Natural killer cell treated with Interleukin-12 subunit alpha and Interleukin-12 subunit beta and Interleukin-15 and Interleukin-18, amount 100 ng/mL, for 72 hours (primary cell): Measurements from ENCODE around the gene TLL2. TPM values are rescaled to one million over a fixed set of nuclear protein-coding genes. Genes with fewer than 3 reads are reported as not detected.

Experiments used
- ATAC-seq, 2 donors: fragments of 150-1000 bp; cut with Tn5 transposase in 1 of 2; sonication (Bioruptor Pico), chemical (Tn5 transposase) in 1 of 2; 2 replicates each; pipeline ENCODE4 v1.10.0; 2021
- DNase-seq: peaks from one replicate; pipeline ENCODE4 v3.0.0; 2022; ENCODE audit warnings: low spot score
- H3K27ac Mint-ChIP-seq, 2 donors: 1 replicate in 1 of 2; 2 replicates in 1 of 2; pipeline ENCODE4 v1.8.0; 2022; ENCODE audit warnings: mixed read lengths in 2 of 2, mild to moderate bottlenecking in 1 of 2, moderate library complexity in 1 of 2
- H3K27me3 Mint-ChIP-seq, 2 donors: 1 replicate in 1 of 2; 2 replicates in 1 of 2; pipeline ENCODE4 v1.8.0; 2022; ENCODE audit warnings: mixed read lengths in 2 of 2
- H3K36me3 Mint-ChIP-seq: one replicate; pipeline ENCODE4 v1.8.0; 2022; ENCODE audit warnings: mixed read lengths
- H3K4me1 Mint-ChIP-seq, 2 donors: 1 replicate in 1 of 2; 2 replicates in 1 of 2; pipeline ENCODE4 v1.8.0; 2022; ENCODE audit warnings: low read depth in 2 of 2, mixed read lengths in 2 of 2, mild to moderate bottlenecking in 1 of 2
- H3K4me3 Mint-ChIP-seq: one replicate; pipeline ENCODE4 v1.8.0; 2022; ENCODE audit warnings: mixed read lengths
- H3K9me3 Mint-ChIP-seq: 2 replicates; pipeline ENCODE4 v1.8.0; 2022; ENCODE audit warnings: mixed read lengths
- total RNA-seq, 2 donors: library from RNA; stranded (reverse); gene quantifications; one replicate each; pipeline ENCODE4 v1.2.3, GENCODE V29; 2022

The TLL2 gene
- total RNA-seq, 2 donors from 2014 or later: 0.57 to 2.8 TPM

DNA sequence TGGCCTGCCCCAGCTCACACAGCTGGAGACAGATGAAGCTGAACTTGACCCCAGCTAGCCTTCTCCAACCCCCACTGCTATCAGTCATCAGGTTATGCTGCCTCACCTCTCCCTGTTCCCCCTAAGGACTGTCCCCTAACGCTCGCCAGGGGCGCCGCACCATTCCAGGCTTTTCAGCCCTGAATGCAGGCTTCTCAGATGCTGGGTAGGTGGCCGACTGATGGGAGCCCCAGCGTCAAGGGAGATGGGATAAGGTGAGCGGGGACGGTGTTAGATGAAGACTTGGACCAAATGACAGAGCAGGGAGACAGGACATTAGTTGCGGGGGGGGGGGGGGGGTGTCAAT is 139.1 kb downstream of the TLL2 start:
- DNase-seq (no peak), ATAC-seq (no peak)
- H3K36me3 Mint-ChIP-seq: no peaks in the 10 kb centered on the region
- no peak overlapping the region for H3K27ac Mint-ChIP-seq
- H3K27me3 Mint-ChIP-seq: peaks cover 13 to 22% of the 10 kb centered on the region in 2 donors
- H3K4me1 Mint-ChIP-seq: peaks cover 13 to 15% of the 10 kb centered on the region in 2 donors
- peak overlapping the region; percentile 67 for H3K4me3 Mint-ChIP-seq
- H3K9me3 Mint-ChIP-seq: no peaks in the 10 kb centered on the region

DNA sequence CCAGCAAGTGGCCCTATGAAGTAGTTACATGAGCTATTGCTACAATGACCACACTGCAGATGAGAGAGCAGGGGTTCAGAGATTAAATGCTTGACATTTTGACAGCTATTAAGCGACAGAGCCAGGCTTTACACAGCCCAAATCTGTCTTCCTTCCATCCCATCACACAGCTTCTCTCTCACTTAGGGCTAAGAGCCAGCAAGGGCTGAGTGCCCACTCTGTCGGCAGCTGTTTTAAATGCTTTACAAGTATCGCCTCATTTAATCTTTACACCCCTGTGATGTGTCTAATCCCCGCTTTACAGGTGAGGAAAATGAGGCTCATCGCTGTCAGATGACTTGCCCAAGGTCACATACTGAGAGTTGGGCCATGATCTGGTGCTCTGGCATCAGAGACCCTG is 139.7 kb downstream of the TLL2 start:
- no peaks in the 10 kb centered on the region for H3K9me3 Mint-ChIP-seq

GRCh38 chr10:96371356-96371755 is 142.4 kb downstream of the TLL2 start:
- DNase-seq: no peak
- H3K36me3 Mint-ChIP-seq: no peaks in the 10 kb centered on the region
- no peak overlapping the region for H3K27ac Mint-ChIP-seq
- H3K4me1 Mint-ChIP-seq: peaks cover 13 to 15% of the 10 kb centered on the region in 2 donors
- no peaks in the 10 kb centered on the region for H3K9me3 Mint-ChIP-seq
- peaks cover 13 to 22% of the 10 kb centered on the region in 2 donors for H3K27me3 Mint-ChIP-seq
- ATAC-seq: no peak
- H3K4me3 Mint-ChIP-seq: no peak overlapping the region

More for the DNA sequence above, 139.7 kb downstream of the TLL2 start:
- ATAC-seq: no peak
- H3K36me3 Mint-ChIP-seq: no peaks in the 10 kb centered on the region
- H3K27ac Mint-ChIP-seq: no peak overlapping the region
- peaks cover 13 to 15% of the 10 kb centered on the region in 2 donors for H3K4me1 Mint-ChIP-seq
- no peak for DNase-seq
- peaks cover 13 to 22% of the 10 kb centered on the region in 2 donors for H3K27me3 Mint-ChIP-seq
- peak overlapping the region; percentile 36 for H3K4me3 Mint-ChIP-seq

- peak; percentile 73 for DNase-seq
- H3K36me3 Mint-ChIP-seq: no peaks in the 10 kb centered on the region
- H3K4me3 Mint-ChIP-seq: no peak overlapping the region
- no peak for ATAC-seq
- no peaks in the 10 kb centered on the region for H3K9me3 Mint-ChIP-seq
- H3K27me3 Mint-ChIP-seq: peaks cover 10 to 20% of the 10 kb centered on the region in 2 donors
- peaks cover 10 to 13% of the 10 kb centered on the region in 2 donors for H3K4me1 Mint-ChIP-seq
- H3K27ac Mint-ChIP-seq: no peak overlapping the region
Observed at GRCh38 chr10:96370584-96371157, 143.1 kb downstream of the TLL2 start.

DNA sequence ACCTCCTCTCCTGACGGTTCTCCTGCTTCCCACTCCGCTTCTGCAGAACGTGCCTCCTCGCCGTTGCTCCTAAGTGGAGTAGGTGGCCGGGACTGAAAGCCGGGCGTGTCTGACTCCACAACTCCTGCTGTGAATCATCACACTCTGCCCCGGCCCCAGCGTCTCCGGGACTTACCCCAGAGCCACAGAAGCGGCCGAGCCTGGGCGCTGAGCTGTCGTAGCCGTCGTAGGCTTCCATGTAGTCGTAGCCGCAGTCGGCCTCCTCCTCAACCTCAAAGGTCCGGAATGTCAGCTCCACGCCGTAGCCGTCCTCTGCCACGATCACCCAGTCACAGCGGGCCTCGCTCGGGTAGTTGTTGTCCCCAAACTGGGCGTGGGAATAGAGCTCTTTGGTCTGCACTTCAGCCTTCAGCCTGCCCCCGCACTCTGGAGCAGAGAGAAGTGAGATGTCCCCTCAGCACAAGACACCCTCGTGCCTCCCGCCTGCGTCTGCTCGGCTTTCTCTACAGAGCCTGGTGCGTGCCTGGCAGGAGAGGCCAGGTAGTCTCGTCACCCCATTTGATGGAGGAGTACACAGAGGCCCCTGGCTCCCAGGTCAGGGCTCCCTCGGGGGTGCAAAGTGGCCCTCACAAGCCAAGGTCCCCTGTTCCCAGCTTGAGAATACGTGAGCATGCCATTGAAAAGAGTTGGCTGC is 143.7 kb downstream of the TLL2 start:
- ATAC-seq: no peak
- Mint-ChIP-seq H3K27me3 (peaks cover 6 to 16% of the 10 kb centered on the region in 2 donors), H3K27ac (no peak overlapping the region)

DNA sequence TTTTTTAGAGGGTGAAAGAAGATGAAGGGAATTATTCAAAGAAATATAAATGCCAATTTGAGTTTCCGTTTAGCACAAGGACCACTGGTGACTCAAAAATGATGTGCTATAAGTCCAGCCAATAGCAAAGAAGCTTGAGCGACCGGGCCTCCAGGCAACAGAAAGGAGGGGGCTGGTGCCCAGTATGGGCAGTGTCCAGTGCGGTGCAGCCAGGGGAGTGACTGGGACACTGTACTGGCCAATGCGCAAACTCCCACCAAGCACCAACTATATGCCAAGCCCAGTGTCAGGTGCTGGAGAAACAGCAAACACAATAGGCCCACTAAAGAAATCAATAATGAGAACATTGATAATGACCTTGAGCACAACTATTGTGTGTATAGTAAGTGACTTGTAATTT is 144.8 kb downstream of the TLL2 start:
- H3K36me3 Mint-ChIP-seq: no peaks in the 10 kb centered on the region
- H3K9me3 Mint-ChIP-seq: no peaks in the 10 kb centered on the region
- H3K4me1 Mint-ChIP-seq: no peaks in the 10 kb centered on the region
- ATAC-seq (no peak), DNase-seq (no peak)
- H3K27me3 Mint-ChIP-seq: peaks cover under 1 to 7% of the 10 kb centered on the region in 2 donors
- no peak overlapping the region for H3K27ac Mint-ChIP-seq
- no peak overlapping the region for H3K4me3 Mint-ChIP-seq

More for the DNA sequence above, 143.7 kb downstream of the TLL2 start:
- no peak for DNase-seq
- Mint-ChIP-seq H3K4me1 (peaks cover 4 to 7% of the 10 kb centered on the region in 2 donors), H3K36me3 (no peaks in the 10 kb centered on the region), H3K4me3 (no peak overlapping the region), H3K9me3 (no peaks in the 10 kb centered on the region)

DNA sequence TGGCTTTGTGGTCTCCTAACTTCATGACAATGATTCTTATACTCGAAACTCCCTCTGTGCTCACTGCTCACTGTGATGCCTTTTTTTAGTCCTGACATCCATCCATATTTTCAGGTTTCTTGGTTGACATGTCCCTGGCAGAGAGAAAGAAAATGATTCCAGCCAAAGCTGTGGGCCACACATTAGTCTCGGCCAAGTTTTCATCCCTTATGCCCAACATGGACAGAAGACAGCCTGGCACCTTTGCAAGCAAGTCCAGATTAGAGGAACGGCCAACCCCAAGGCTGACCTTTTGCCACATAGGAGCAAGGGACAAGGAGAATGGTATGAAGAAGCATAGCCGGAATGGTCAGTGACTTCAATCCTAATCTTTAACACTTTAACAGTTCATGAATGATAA is 146.3 kb downstream of the TLL2 start:
- no peaks in the 10 kb centered on the region for H3K9me3 Mint-ChIP-seq
- DNase-seq (no peak), ATAC-seq (no peak)
- no peaks in the 10 kb centered on the region for H3K4me1 Mint-ChIP-seq
- no peaks in the 10 kb centered on the region for H3K36me3 Mint-ChIP-seq
- H3K27me3 Mint-ChIP-seq: peaks cover 0 to 3% of the 10 kb centered on the region in 2 donors
- H3K27ac Mint-ChIP-seq: no peak overlapping the region
- no peak overlapping the region for H3K4me3 Mint-ChIP-seq

DNA sequence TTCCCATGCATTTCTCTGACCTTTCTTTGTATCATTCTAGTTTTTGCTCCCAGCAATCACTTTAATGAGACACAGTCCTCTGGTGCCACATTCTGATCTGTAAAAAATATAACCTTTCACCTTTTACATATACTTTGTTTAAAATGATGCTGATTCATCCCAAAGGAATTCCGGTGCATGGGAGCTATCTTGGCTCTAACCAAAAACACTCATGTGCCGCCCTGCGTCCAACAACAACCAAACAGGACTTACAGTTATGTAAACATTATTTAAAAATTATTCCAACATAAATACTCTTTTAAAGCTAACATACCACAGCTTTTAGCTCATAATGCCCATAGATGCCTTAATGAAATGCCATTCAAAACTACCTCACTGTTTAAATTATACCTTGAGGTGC is 147.2 kb downstream of the TLL2 start:
- no peaks in the 10 kb centered on the region for H3K9me3 Mint-ChIP-seq
- H3K27me3 Mint-ChIP-seq: no peaks in the 10 kb centered on the region
- no peak for ATAC-seq
- DNase-seq: no peak
- H3K27ac Mint-ChIP-seq: no peak overlapping the region
- no peak overlapping the region for H3K4me3 Mint-ChIP-seq
- H3K4me1 Mint-ChIP-seq: no peaks in the 10 kb centered on the region
- no peaks in the 10 kb centered on the region for H3K36me3 Mint-ChIP-seq

DNA sequence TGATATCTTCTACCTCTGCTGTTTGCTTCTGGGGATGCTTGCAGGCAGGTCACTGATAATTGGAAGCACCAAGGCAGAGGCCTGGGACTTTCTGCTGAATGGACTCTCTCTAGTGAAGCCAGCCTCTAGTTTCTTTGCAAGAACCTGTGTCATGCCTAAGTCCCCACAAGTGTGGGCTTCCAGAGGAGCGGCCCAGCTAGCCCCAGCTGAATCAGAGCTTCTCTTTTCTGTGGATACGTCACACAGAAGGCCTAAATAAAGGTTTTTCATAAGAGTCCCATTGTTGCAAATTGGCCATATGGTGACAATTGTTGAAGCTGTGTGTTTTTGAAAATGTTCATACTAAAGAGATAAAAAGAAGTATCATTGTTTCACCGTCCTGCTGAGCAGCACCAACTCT is 148.2 kb downstream of the TLL2 start:
- H3K9me3 Mint-ChIP-seq: no peaks in the 10 kb centered on the region
- no peaks in the 10 kb centered on the region for H3K27me3 Mint-ChIP-seq
- H3K27ac Mint-ChIP-seq: no peak overlapping the region
- no peak overlapping the region for H3K4me3 Mint-ChIP-seq
- DNase-seq (no peak), ATAC-seq (no peak)
- H3K4me1 Mint-ChIP-seq: no peaks in the 10 kb centered on the region
- H3K36me3 Mint-ChIP-seq: no peaks in the 10 kb centered on the region

GRCh38 chr10:96360766-96361165 is 153.0 kb downstream of the TLL2 start:
- Mint-ChIP-seq H3K4me1 (no peaks in the 10 kb centered on the region), H3K4me3 (no peak overlapping the region), H3K9me3 (no peaks in the 10 kb centered on the region), H3K27ac (no peak overlapping the region), H3K27me3 (peaks cover 15 to 32% of the 10 kb centered on the region in 2 donors), H3K36me3 (no peaks in the 10 kb centered on the region)
- DNase-seq: no peak
- peak in 1 of 2 donors; percentile 37 for ATAC-seq

- H3K27ac Mint-ChIP-seq: no peak overlapping the region
- H3K36me3 Mint-ChIP-seq: no peaks in the 10 kb centered on the region
- peaks cover 15 to 32% of the 10 kb centered on the region in 2 donors for H3K27me3 Mint-ChIP-seq
- ATAC-seq (no peak), DNase-seq (no peak)
- H3K4me3 Mint-ChIP-seq: no peak overlapping the region
- H3K4me1 Mint-ChIP-seq: no peaks in the 10 kb centered on the region
- H3K9me3 Mint-ChIP-seq: no peaks in the 10 kb centered on the region
Observed at GRCh38 chr10:96360331-96360730, 153.4 kb downstream of the TLL2 start.

GRCh38 chr10:96359616-96360015 is 154.1 kb downstream of the TLL2 start:
- Mint-ChIP-seq H3K27me3 (peaks cover 15 to 32% of the 10 kb centered on the region in 2 donors), H3K9me3 (no peaks in the 10 kb centered on the region), H3K36me3 (no peaks in the 10 kb centered on the region), H3K27ac (no peak overlapping the region), H3K4me3 (no peak overlapping the region), H3K4me1 (no peaks in the 10 kb centered on the region)
- no peak for DNase-seq
- ATAC-seq: no peak

- no peak for DNase-seq
- Mint-ChIP-seq H3K27ac (no peak within 1 kb of the TSS), H3K4me1 (no peaks in the 10 kb centered on the region), H3K9me3 (no peaks in the 10 kb centered on the region), H3K4me3 (no peak within 1 kb of the TSS), H3K36me3 (no peaks in the 10 kb centered on the region), H3K27me3 (peaks cover 15 to 32% of the 10 kb centered on the region in 2 donors)
- ATAC-seq: no peak
Observed at GRCh38 chr10:96358851-96359540, 154.7 kb downstream of the TLL2 start, which contains the start of gene OPALIN. Gene OPALIN (minus strand): TSS chr10:96359002. CDS start chr10:96358896, 106 bp downstream.

- Mint-ChIP-seq H3K27me3 (peaks cover 18 to 33% of the 10 kb centered on the region in 2 donors), H3K27ac (no peak overlapping the region), H3K4me1 (no peaks in the 10 kb centered on the region), H3K9me3 (no peaks in the 10 kb centered on the region), H3K4me3 (no peak overlapping the region), H3K36me3 (no peaks in the 10 kb centered on the region)
- DNase-seq (no peak), ATAC-seq (peak in 1 of 2 donors; percentile 33)
Observed at GRCh38 chr10:96357038-96357620, 156.6 kb downstream of the TLL2 start.
